ENCODE results near the gene DICER1. TPM values are rescaled to one million over a fixed set of nuclear protein-coding genes. Genes with fewer than 3 reads are reported as not detected.

DICER1 gene
- total RNA-seq, 1 donor = 61.3 TPM

GRCh38 chr14:95117937-95118721, 39.2 kb downstream of the DICER1 start:
- no peak for DNase-seq (ENCODE audit: low read depth)
- TF ChIP-seq, protein P1, sequence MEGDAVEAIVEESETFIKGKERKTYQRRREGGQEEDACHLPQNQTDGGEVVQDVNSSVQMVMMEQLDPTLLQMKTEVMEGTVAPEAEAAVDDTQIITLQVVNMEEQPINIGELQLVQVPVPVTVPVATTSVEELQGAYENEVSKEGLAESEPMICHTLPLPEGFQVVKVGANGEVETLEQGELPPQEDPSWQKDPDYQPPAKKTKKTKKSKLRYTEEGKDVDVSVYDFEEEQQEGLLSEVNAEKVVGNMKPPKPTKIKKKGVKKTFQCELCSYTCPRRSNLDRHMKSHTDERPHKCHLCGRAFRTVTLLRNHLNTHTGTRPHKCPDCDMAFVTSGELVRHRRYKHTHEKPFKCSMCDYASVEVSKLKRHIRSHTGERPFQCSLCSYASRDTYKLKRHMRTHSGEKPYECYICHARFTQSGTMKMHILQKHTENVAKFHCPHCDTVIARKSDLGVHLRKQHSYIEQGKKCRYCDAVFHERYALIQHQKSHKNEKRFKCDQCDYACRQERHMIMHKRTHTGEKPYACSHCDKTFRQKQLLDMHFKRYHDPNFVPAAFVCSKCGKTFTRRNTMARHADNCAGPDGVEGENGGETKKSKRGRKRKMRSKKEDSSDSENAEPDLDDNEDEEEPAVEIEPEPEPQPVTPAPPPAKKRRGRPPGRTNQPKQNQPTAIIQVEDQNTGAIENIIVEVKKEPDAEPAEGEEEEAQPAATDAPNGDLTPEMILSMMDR (IDR thresholded peaks at IDR 0.05; ENCODE audit: insufficient read depth, low read depth, low read length) = no peak
- no peak overlapping the region for H3K4me3 ChIP-seq (ENCODE audit: low read depth, low read length)

DNA sequence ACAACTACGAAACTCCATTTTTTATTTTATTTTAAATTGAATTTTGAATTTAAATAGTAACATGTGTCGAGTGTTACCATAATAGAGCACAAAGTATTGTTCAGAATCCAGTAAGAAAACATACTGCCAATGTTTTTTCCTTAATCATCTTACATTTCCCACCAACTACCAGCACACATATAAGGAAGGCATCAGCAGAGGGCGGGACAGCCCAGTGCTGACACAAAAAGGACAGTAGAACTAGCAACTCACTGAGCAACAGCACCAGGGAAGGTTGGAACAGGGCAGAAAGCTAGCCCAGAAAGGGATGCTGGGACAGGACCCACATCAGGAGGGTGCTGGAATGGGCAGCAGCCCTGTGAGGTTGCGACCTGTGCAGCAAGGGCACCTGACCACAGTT, 43.9 kb downstream of the DICER1 start:
- H3K4me3 ChIP-seq (ENCODE audit: low read depth, low read length) = no peak overlapping the region
- DNase-seq (ENCODE audit: low read depth) = no peak
- TF ChIP-seq, protein P1 (IDR thresholded peaks at IDR 0.05; ENCODE audit: insufficient read depth, low read depth, low read length) = no peak

DNA sequence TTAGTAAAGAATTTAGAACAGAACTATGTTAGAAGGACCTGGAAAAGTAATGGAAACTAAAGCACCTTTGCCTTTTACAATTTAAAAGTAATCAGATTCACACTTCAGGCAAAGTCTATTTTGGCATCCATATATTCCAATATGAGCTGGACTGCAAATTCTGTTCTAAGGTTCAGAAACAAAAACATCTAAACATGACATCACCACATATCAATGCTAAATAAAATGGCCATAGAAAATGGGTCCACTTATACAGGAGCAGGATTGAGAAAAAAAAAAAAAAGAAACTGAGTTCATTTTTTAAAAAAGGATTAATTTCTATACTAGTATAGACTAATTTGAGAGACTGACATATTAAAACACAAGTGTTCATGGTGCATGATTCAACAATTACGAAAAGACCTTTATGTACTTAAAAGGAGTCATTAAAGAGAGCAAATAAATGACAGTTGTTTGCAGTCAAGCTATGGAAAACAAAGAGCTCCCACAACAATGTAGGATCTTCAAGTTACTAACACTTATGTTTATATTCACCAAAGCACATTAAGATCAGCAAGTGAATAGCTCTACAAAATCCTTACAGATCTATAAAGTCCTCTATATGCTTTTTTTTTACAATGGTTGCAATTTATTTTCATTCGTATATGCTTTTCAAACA, 45.7 kb downstream of the DICER1 start:
- peak; percentile 24 for DNase-seq (ENCODE audit: low read depth)
- TF ChIP-seq, protein P1 (IDR thresholded peaks at IDR 0.05; ENCODE audit: insufficient read depth, low read depth, low read length) = no peak
- no peak overlapping the region for H3K4me3 ChIP-seq (ENCODE audit: low read depth, low read length)

DNA sequence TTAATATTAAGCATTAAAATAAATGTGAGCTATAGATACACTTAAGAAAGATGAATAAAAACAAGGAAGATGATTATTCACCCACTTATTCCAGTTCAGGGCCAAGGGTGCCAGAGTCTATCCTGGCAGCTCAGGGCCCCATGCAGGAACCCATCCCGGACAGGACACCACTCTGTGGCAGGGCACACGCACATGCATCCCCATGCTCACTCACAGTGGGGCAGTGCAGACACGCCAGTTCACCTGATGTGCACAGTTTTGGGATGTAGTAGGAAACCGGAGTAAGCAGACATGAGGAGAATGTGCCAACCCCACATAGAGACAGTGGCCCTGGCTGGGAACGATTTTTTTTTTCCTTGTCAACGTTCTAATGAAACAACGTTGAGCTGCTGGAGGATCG, 47.2 kb downstream of the DICER1 start:
- DNase-seq (ENCODE audit: low read depth) = no peak
- TF ChIP-seq, protein P1 (IDR thresholded peaks at IDR 0.05; ENCODE audit: insufficient read depth, low read depth, low read length) = no peak

GRCh38 chr14:95107711-95108110, 49.6 kb downstream of the DICER1 start:
- H3K4me3 ChIP-seq (ENCODE audit: low read depth, low read length) = no peak overlapping the region
- DNase-seq (ENCODE audit: low read depth) = no peak
- TF ChIP-seq, protein P1 (IDR thresholded peaks at IDR 0.05; ENCODE audit: insufficient read depth, low read depth, low read length) = no peak

More for the DNA sequence above, 47.2 kb downstream of the DICER1 start:
- no peak overlapping the region for H3K4me3 ChIP-seq (ENCODE audit: low read depth, low read length)

DNA sequence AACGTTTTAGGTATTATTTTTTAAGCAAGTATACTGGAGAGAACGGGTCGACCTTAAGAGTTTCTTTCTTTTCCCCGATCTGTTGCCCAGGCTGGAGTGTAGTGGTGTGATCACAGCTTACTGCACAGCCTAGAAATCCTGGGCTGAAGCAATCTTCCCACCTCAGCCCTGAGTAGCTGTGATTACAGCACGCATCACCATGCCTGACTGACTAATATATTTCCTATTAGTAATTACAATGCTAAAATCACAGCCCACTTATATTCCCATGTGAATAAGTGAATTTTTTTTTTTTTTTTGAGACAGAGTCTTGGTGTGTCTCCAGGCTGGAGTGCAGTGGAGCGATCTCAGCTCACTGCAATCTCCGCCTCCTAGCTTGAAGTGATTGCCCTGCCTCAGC, 50.4 kb downstream of the DICER1 start:
- no peak overlapping the region for H3K4me3 ChIP-seq (ENCODE audit: low read depth, low read length)
- no peak for DNase-seq (ENCODE audit: low read depth)
- TF ChIP-seq, protein P1 (IDR thresholded peaks at IDR 0.05; ENCODE audit: insufficient read depth, low read depth, low read length) = no peak
